MCF 10A (cell line): Measurements from ENCODE around the gene MKS1. TPM values are rescaled to one million over a fixed set of nuclear protein-coding genes. Genes with fewer than 3 reads are reported as not detected.

ENCODE experiments used
- BruUV-seq: library from RNA; stranded (reverse); fragments of 400-500 nt; replicated peaks from 2 replicates; lab custom pipeline; 2021; lab: Mats Ljungman, UMichigan
- CTCF ChIA-PET: fragments of 300-600 bp; sonication (Branson Sonifier 250); formaldehyde crosslinking; extraction: SDS; loops from one replicate; lab custom pipeline; 2021; ENCODE audit warnings: antibody characterized with exemption, inconsistent platforms; lab: Yijun Ruan, JAX
- POLR2A ChIA-PET: fragments of 300-600, 350-650 bp; sonication (Branson Sonifier 250); formaldehyde crosslinking; extraction: SDS; loops from one replicate; lab custom pipeline; 2020; ENCODE audit warnings: antibody characterized with exemption, inconsistent platforms; lab: Yijun Ruan, JAX
- DNase-seq: peaks from one replicate; pipeline ENCODE4 v3.0.0-alpha.2; 2018; ENCODE audit not compliant: unreplicated experiment
- H3K27ac Mint-ChIP-seq: one replicate; pipeline ENCODE4 v1.8.0; 2022; ENCODE audit warnings: mild to moderate bottlenecking, low read depth, mixed read lengths; ENCODE audit not compliant: unreplicated experiment
- H3K27me3 Mint-ChIP-seq: one replicate; pipeline ENCODE4 v1.8.0; 2022; ENCODE audit warnings: mixed read lengths; ENCODE audit not compliant: insufficient read depth, unreplicated experiment
- H3K36me3 Mint-ChIP-seq: one replicate; pipeline ENCODE4 v1.8.0; 2022; ENCODE audit warnings: mild to moderate bottlenecking, moderate library complexity, mixed read lengths; ENCODE audit not compliant: insufficient read depth, unreplicated experiment
- H3K4me1 Mint-ChIP-seq: one replicate; pipeline ENCODE4 v1.8.0; 2022; ENCODE audit warnings: mixed read lengths; ENCODE audit not compliant: insufficient read depth, unreplicated experiment
- H3K4me3 Mint-ChIP-seq: one replicate; pipeline ENCODE4 v1.8.0; 2022; ENCODE audit warnings: mild to moderate bottlenecking, moderate library complexity, mixed read lengths; ENCODE audit not compliant: unreplicated experiment
- H3K9me3 Mint-ChIP-seq: one replicate; pipeline ENCODE4 v1.8.0; 2022; ENCODE audit warnings: mixed read lengths; ENCODE audit not compliant: unreplicated experiment
- intact Hi-C: fragments of 100-400 bp; cut with micrococcal nuclease; formaldehyde crosslinking; loops from 2 replicates; pipeline ENCODE4 v1.14.1; 2022
- total RNA-seq: library from RNA; stranded (reverse); gene quantifications from 2 replicates; pipeline ENCODE4 v1.2.3, GENCODE V29; 2022
- TF ChIP-seq, protein P1 (sequence below): fragments of 200-600 bp; IDR thresholded peaks from one replicate; pipeline ENCODE4 v1.8.0; 2022; ENCODE audit warnings: antibody characterized with exemption, mild to moderate bottlenecking; ENCODE audit not compliant: unreplicated experiment

MKS1 gene
- total RNA-seq, 1 experiment from 2014 or later, result 15.4 TPM

- ChIA-PET POLR2A (interaction anchor here (1.0 kb wide), 1 partner anchor 8 kb away, joined by 3 read pairs; no protein-coding TSS in a partner anchor), CTCF (interaction anchor here (1.0 kb wide), 2 partner anchors 10 to 230 kb away, joined by 3 read pairs; partner anchors contain the start of gene LPO)
- TF ChIP-seq, protein P1, sequence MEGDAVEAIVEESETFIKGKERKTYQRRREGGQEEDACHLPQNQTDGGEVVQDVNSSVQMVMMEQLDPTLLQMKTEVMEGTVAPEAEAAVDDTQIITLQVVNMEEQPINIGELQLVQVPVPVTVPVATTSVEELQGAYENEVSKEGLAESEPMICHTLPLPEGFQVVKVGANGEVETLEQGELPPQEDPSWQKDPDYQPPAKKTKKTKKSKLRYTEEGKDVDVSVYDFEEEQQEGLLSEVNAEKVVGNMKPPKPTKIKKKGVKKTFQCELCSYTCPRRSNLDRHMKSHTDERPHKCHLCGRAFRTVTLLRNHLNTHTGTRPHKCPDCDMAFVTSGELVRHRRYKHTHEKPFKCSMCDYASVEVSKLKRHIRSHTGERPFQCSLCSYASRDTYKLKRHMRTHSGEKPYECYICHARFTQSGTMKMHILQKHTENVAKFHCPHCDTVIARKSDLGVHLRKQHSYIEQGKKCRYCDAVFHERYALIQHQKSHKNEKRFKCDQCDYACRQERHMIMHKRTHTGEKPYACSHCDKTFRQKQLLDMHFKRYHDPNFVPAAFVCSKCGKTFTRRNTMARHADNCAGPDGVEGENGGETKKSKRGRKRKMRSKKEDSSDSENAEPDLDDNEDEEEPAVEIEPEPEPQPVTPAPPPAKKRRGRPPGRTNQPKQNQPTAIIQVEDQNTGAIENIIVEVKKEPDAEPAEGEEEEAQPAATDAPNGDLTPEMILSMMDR, result no peak
- H3K4me3 Mint-ChIP-seq, result no peak overlapping the region
- no peaks in the 10 kb centered on the region for H3K36me3 Mint-ChIP-seq
- H3K27ac Mint-ChIP-seq, result no peak overlapping the region
- no peak for DNase-seq
- peaks cover 41% of the 10 kb centered on the region for H3K27me3 Mint-ChIP-seq
- no TSS peak for BruUV-seq
- intact Hi-C loops, result no loop called here
- no peaks in the 10 kb centered on the region for H3K9me3 Mint-ChIP-seq
- peaks cover 10% of the 10 kb centered on the region for H3K4me1 Mint-ChIP-seq
Measured at GRCh38 chr17:58228679-58229078, 9.6 kb upstream of the MKS1 start.

- no peaks in the 10 kb centered on the region for H3K36me3 Mint-ChIP-seq
- H3K9me3 Mint-ChIP-seq, result no peaks in the 10 kb centered on the region
- H3K27ac Mint-ChIP-seq, result no peak overlapping the region
- POLR2A ChIA-PET, result interaction anchor here (0.5 to 1.0 kb wide), 3 partner anchors 9 to 1687 kb away, joined by 3 read pairs; no protein-coding TSS in a partner anchor
- H3K4me1 Mint-ChIP-seq, result peaks cover 10% of the 10 kb centered on the region
- no TSS peak for BruUV-seq
- TF ChIP-seq, protein P1, result no peak
- intact Hi-C loops, result no loop called here
- CTCF ChIA-PET, result interaction anchor here (0.6 to 1.3 kb wide), 2 partner anchors 23 to 425 kb away, joined by 3 read pairs; no protein-coding TSS in a partner anchor
- peaks cover 39% of the 10 kb centered on the region for H3K27me3 Mint-ChIP-seq
- no peak for DNase-seq
- H3K4me3 Mint-ChIP-seq, result no peak overlapping the region
Measured at GRCh38 chr17:58227733-58228132, 8.7 kb upstream of the MKS1 start.

- ChIA-PET CTCF (no interaction called here), POLR2A (no interaction called here)
- Mint-ChIP-seq H3K4me1 (peaks cover 14% of the 10 kb centered on the region), H3K27me3 (peaks cover 19% of the 10 kb centered on the region), H3K36me3 (peaks cover 4% of the 10 kb centered on the region), H3K9me3 (no peaks in the 10 kb centered on the region), H3K27ac (no peak overlapping the region), H3K4me3 (no peak overlapping the region)
- intact Hi-C loops, result no loop called here
- TF ChIP-seq, protein P1, result no peak
- BruUV-seq, result no TSS peak
- DNase-seq, result peak; percentile 34
Measured at GRCh38 chr17:58224315-58224714, 5.3 kb upstream of the MKS1 start.

DNA sequence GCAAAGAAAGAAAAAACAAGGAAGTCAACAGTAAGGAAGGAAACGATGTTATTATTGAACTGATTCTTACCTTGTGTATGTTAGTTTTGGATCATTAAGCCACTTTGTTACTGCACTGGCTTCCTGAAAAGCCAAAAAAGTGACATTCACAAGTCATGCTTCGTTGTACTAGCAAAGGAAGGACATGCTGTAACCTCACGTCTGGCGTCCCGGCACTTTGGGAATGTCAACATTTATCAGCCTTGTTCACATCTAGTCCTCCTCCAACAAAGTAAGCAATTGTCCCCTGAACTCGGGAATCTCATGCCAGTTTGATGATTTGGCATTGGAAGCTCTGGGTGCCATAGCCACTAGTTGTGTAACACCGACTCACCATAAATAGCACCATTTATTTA is 731 bp upstream of the MKS1 start:
- H3K36me3 Mint-ChIP-seq, result peaks cover 7% of the 10 kb centered on the region
- peaks cover 17% of the 10 kb centered on the region for H3K4me1 Mint-ChIP-seq
- intact Hi-C loops, result no loop called here
- TF ChIP-seq, protein P1, result no peak
- CTCF ChIA-PET, result interaction anchor here (0.5 to 1.1 kb wide), 3 partner anchors 11 to 447 kb away, joined by 3 to 4 read pairs (median 3); no protein-coding TSS in a partner anchor
- peak overlapping the region; percentile 88 for H3K4me3 Mint-ChIP-seq
- POLR2A ChIA-PET, result interaction anchor here (0.6 to 2.3 kb wide), 4 partner anchors 132 to 801 kb away, joined by 4 to 11 read pairs (median 8); partner anchors contain the start of genes RNF43 and SUPT4H1
- DNase-seq, result peak; percentile 4
- no peaks in the 10 kb centered on the region for H3K9me3 Mint-ChIP-seq
- no peaks in the 10 kb centered on the region for H3K27me3 Mint-ChIP-seq
- BruUV-seq, result no TSS peak
- peak overlapping the region; percentile 95 for H3K27ac Mint-ChIP-seq
